IMR-90 (cell line): Measurements from ENCODE around the gene SECISBP2. TPM values are rescaled to one million over a fixed set of nuclear protein-coding genes. Genes with fewer than 3 reads are reported as not detected.

Experiments used
- ATAC-seq: fragments of 200-7000 bp; cut with Tn5 transposase; 2 replicates; pipeline ENCODE4 v1.9.1; 2020; ENCODE audit warnings: low read depth, mild to moderate bottlenecking, moderate library complexity
- BruUV-seq: library from RNA; stranded (reverse); fragments of 400-500 nt; replicated peaks from 2 replicates; lab custom pipeline; 2021; lab: Mats Ljungman, UMichigan
- CTCF ChIA-PET: fragments of 300-600 bp; formaldehyde crosslinking; extraction: SDS; loops from one replicate; lab custom pipeline; 2021; ENCODE audit warnings: antibody characterized with exemption; lab: Yijun Ruan, JAX
- POLR2A ChIA-PET: fragments of 300-600 bp; sonication (Branson Sonifier 250); formaldehyde crosslinking; loops from one replicate; lab custom pipeline; 2022; ENCODE audit warnings: antibody characterized with exemption; ENCODE audit not compliant: unreplicated experiment; lab: Charles Lee
- DNase-seq: peaks from one replicate; pipeline ENCODE4 v3.0.0; 2013
- H2AFZ ChIP-seq: replicated peaks from 2 replicates; pipeline ENCODE3; 2013; ENCODE audit warnings: low read length, mild to moderate bottlenecking; ENCODE audit not compliant: poor library complexity
- H2AK5ac ChIP-seq: 2 replicates; pipeline ENCODE4 v1.6.1; 2013; ENCODE audit warnings: low read depth, low read length, inconsistent platforms
- H2AK9ac ChIP-seq: replicated peaks from 2 replicates; pipeline ENCODE3; 2013; ENCODE audit warnings: mild to moderate bottlenecking, low read depth, low read length, moderate library complexity; ENCODE audit not compliant: poor library complexity
- H2BK120ac ChIP-seq: 2 replicates; pipeline ENCODE4 v1.6.1; 2013; ENCODE audit warnings: low read depth, low read length, inconsistent platforms
- H2BK15ac ChIP-seq: 3 replicates; pipeline ENCODE4 v1.6.1; 2013; ENCODE audit warnings: low read depth, low read length, inconsistent platforms
- H2BK20ac ChIP-seq: 2 replicates; pipeline ENCODE4 v1.6.1; 2013; ENCODE audit warnings: low read depth, mild to moderate bottlenecking, inconsistent platforms, low read length, moderate library complexity
- H2BK5ac ChIP-seq: 2 replicates; pipeline ENCODE4 v1.6.1; 2013; ENCODE audit warnings: mild to moderate bottlenecking, low read depth, low read length, inconsistent platforms; ENCODE audit not compliant: poor library complexity, severe bottlenecking
- H3K14ac ChIP-seq: replicated peaks from 2 replicates; pipeline ENCODE4 v1.6.1; 2013; ENCODE audit warnings: low read depth, low read length, inconsistent platforms
- H3K18ac ChIP-seq: 2 replicates; pipeline ENCODE4 v1.6.1; 2013; ENCODE audit warnings: low read depth, low read length, control low read depth
- H3K23ac ChIP-seq: 2 replicates; pipeline ENCODE4 v1.6.1; 2013; ENCODE audit warnings: low read depth, low read length, inconsistent platforms
- H3K27ac ChIP-seq: 2 replicates; pipeline ENCODE4 v1.5.1; 2013; ENCODE audit warnings: mild to moderate bottlenecking, control low read depth, low read length; ENCODE audit not compliant: insufficient read depth
- H3K27me3 ChIP-seq: 2 replicates; pipeline ENCODE4 v1.6.1; 2013; ENCODE audit warnings: low read length; ENCODE audit not compliant: control insufficient read depth, insufficient read depth
- H3K36me3 ChIP-seq: 2 replicates; pipeline ENCODE4 v1.6.1; 2013; ENCODE audit warnings: low read length, mixed read lengths; ENCODE audit not compliant: control insufficient read depth, insufficient read depth
- H3K4ac ChIP-seq: 2 replicates; pipeline ENCODE4 v1.6.1; 2013; ENCODE audit warnings: low read depth, low read length, inconsistent platforms
- H3K4me1 ChIP-seq: 2 replicates; pipeline ENCODE4 v1.6.1; 2013; ENCODE audit warnings: low read length, mixed read lengths; ENCODE audit not compliant: control insufficient read depth, insufficient read depth
- H3K4me2 ChIP-seq: 2 replicates; pipeline ENCODE4 v1.6.1; 2013; ENCODE audit warnings: low read depth, mild to moderate bottlenecking, control low read depth, low read length, moderate library complexity
- H3K4me3 ChIP-seq: 2 replicates; pipeline ENCODE4 v1.5.1; 2013; ENCODE audit warnings: low read depth, mild to moderate bottlenecking, control low read depth, low read length, moderate library complexity; ENCODE audit not compliant: insufficient read depth
- H3K56ac ChIP-seq: 2 replicates; pipeline ENCODE4 v1.6.1; 2013; ENCODE audit warnings: low read length, inconsistent platforms; ENCODE audit not compliant: insufficient read depth; ENCODE audit errors: extremely low read depth
- H3K79me1 ChIP-seq, 2 experiments: 2 replicates each; pipeline ENCODE4 v1.6.1; 2013; ENCODE audit warnings: low read length in 2 of 2, inconsistent platforms in 1 of 2, low read depth in 1 of 2
- H3K9ac ChIP-seq: 2 replicates; pipeline ENCODE4 v1.6.1; 2013; ENCODE audit warnings: low read depth, low read length, control low read depth
- H3K9me1 ChIP-seq: 2 replicates; pipeline ENCODE4 v1.6.1; 2013; ENCODE audit warnings: low read length, inconsistent platforms; ENCODE audit not compliant: insufficient read depth
- H3K9me3 ChIP-seq: 2 replicates; pipeline ENCODE4 v1.6.1; 2013; ENCODE audit warnings: low read length; ENCODE audit not compliant: control insufficient read depth, insufficient read depth
- H4K20me1 ChIP-seq: 2 replicates; pipeline ENCODE4 v1.6.1; 2013; ENCODE audit warnings: low read length, inconsistent platforms; ENCODE audit not compliant: insufficient read depth
- H4K5ac ChIP-seq: 2 replicates; pipeline ENCODE4 v1.6.1; 2013; ENCODE audit warnings: mild to moderate bottlenecking, low read depth, low read length, control low read depth
- H4K8ac ChIP-seq, 2 experiments: 2 replicates each; pipeline ENCODE4 v1.6.1; 2013; ENCODE audit warnings: low read depth in 2 of 2, low read length in 2 of 2, control low read depth in 1 of 2, inconsistent platforms in 1 of 2
- H4K91ac ChIP-seq: 2 replicates; pipeline ENCODE4 v1.6.1; 2013; ENCODE audit warnings: low read depth, low read length, inconsistent platforms; ENCODE audit not compliant: insufficient read depth
- BHLHE40 ChIP-seq: fragments of 150-350 bp; IDR thresholded peaks from 2 replicates; pipeline ENCODE4 v1.6.1; 2016; ENCODE audit warnings: mild to moderate bottlenecking, low read depth, low read length
- CEBPB ChIP-seq: IDR thresholded peaks from 2 replicates; pipeline ENCODE4 v1.6.1; 2012; ENCODE audit warnings: low read depth, low read length, improper control_type of control experiment
- CHD1 ChIP-seq: IDR thresholded peaks from 2 replicates; pipeline ENCODE4 v1.6.1; 2012; ENCODE audit warnings: low read depth, low read length, improper control_type of control experiment
- CTCF ChIP-seq: conservative IDR thresholded peaks from 2 replicates; pipeline ENCODE4 v1.5.1; 2012; ENCODE audit warnings: mild to moderate bottlenecking, low read depth, low read length, improper control_type of control experiment
- FOS ChIP-seq: fragments of 150-350 bp; IDR thresholded peaks from 2 replicates; pipeline ENCODE4 v1.6.1; 2016; ENCODE audit warnings: low read depth, low read length
- MAFK ChIP-seq: IDR thresholded peaks from 2 replicates; pipeline ENCODE4 v1.6.1; 2012; ENCODE audit warnings: low read depth, low read length, improper control_type of control experiment
- MAZ ChIP-seq: IDR thresholded peaks from 2 replicates; pipeline ENCODE4 v1.6.1; 2012; ENCODE audit warnings: low read depth, mild to moderate bottlenecking, low read length, improper control_type of control experiment, moderate library complexity, borderline replicate concordance
- MXI1 ChIP-seq: IDR thresholded peaks from 2 replicates; pipeline ENCODE4 v1.6.1; 2012; ENCODE audit warnings: low read depth, mild to moderate bottlenecking, low read length, moderate library complexity, borderline replicate concordance
- NFE2L2 ChIP-seq: fragments of 150-350 bp; IDR thresholded peaks from 2 replicates; pipeline ENCODE4 v1.6.1; 2016; ENCODE audit warnings: low read depth, mild to moderate bottlenecking, low read length
- POLR2A ChIP-seq: IDR thresholded peaks from 2 replicates; pipeline ENCODE4 v1.6.1; 2012; ENCODE audit warnings: mild to moderate bottlenecking, low read depth, low read length
- RAD21 ChIP-seq: IDR thresholded peaks from 2 replicates; pipeline ENCODE4 v1.6.1; 2012; ENCODE audit warnings: low read length, improper control_type of control experiment
- RCOR1 ChIP-seq: IDR thresholded peaks from 2 replicates; pipeline ENCODE4 v1.6.1; 2012; ENCODE audit warnings: mild to moderate bottlenecking, low read length, improper control_type of control experiment; ENCODE audit not compliant: insufficient replicate concordance
- RFX5 ChIP-seq: IDR thresholded peaks from 2 replicates; pipeline ENCODE4 v1.8.0; 2012; ENCODE audit warnings: low read depth, mild to moderate bottlenecking, low read length, moderate library complexity
- SMC3 ChIP-seq: fragments of 150-350 bp; IDR thresholded peaks from 2 replicates; pipeline ENCODE4 v1.6.1; 2016; ENCODE audit warnings: low read depth, mild to moderate bottlenecking, antibody characterized with exemption, low read length, moderate library complexity
- dilution Hi-C: fragments of 300-500 bp; cut with HindIII; formaldehyde crosslinking; loops from one replicate; pipeline ENCODE4 v1.14.3; 2018; ENCODE audit warnings: low sequenced_read_pairs; ENCODE audit not compliant: unreplicated experiment
- in situ Hi-C: fragments of 300-500 bp; cut with MboI; formaldehyde crosslinking; loops from 3 replicates; pipeline ENCODE4 v1.14.3; 2019; ENCODE audit warnings: low sequenced_read_pairs, inconsistent platforms, mixed read lengths
- intact Hi-C: fragments of 100-400 bp; cut with micrococcal nuclease; formaldehyde crosslinking; loops from 2 replicates; pipeline ENCODE4 v1.10.0; 2022
- polyA plus RNA-seq, 3 experiments: library from polyadenylated mRNA; depleted of rRNA; stranded (reverse); fragments of >200 nt; gene quantifications; 2 replicates each; pipeline ENCODE4 v1.2.3, GENCODE V29; 2012; ENCODE audit warnings: low replicate concordance in 1 of 3
- total RNA-seq: library from RNA; depleted of rRNA; stranded (reverse); fragments of >200 nt; gene quantifications from 2 replicates; pipeline ENCODE4 v1.2.3, GENCODE V29; 2012
- TF ChIP-seq, protein P1 (sequence below): fragments of 150-350 bp; IDR thresholded peaks from 2 replicates; pipeline ENCODE4 v1.6.1; 2016; ENCODE audit warnings: low read depth, mild to moderate bottlenecking, low read length, moderate library complexity, borderline replicate concordance
- TF ChIP-seq, protein P2 (sequence below): fragments of 150-350 bp; IDR thresholded peaks from 2 replicates; pipeline ENCODE4 v1.6.1; 2017; ENCODE audit warnings: mild to moderate bottlenecking, antibody characterized with exemption, low read length, low read depth

The SECISBP2 gene
- total and polyA plus RNA-seq, 2 of the 4 experiments (the other 2 are of a cell fraction): 16.4 to 18.8 TPM

DNA sequence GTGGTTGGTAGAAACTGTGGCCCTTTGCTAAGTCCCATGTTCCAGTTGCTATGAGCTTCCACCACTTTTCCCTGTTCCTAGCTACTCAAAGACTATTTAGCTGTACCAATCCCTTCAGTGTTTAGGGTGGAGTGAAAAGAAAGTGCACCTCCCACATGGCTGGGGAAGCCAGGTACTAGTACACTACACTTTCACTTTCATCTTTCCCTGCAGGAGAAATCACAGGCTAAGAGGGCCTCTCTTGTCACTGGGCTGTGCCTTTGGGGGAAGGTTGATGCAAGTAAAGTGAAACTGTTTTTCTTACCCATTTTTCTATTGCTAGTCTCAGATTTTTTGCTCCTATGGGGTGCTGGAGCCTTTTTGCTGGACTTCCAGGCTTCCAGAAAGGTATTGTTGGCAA lies 40.8 kb upstream of the SECISBP2 start:
- Histone ChIP-seq H3K4ac (peak overlapping the region; percentile 64; the same call in 1 of the 2 replicates), H3K4me1 (peaks cover 7% of the 10 kb centered on the region; the same call in 1 of the 2 replicates), H2AK9ac (no peak overlapping the region), H2BK120ac (peak overlapping the region; percentile 61; the same call in 1 of the 2 replicates), H2AK5ac (peak overlapping the region; percentile 35; the same call in 1 of the 2 replicates), H4K8ac (no peak overlapping the region), H3K27ac (no peak overlapping the region), H2BK15ac (peak overlapping the region; percentile 79; the same call in 1 of the 3 replicates), H2BK20ac (peak overlapping the region; percentile 52; the same call in 1 of the 2 replicates), H3K9me3 (peaks cover 9% of the 10 kb centered on the region), H3K27me3 (no peaks in the 10 kb centered on the region), H4K91ac (peak overlapping the region; percentile 38; the same call in 1 of the 2 replicates), H3K18ac (peak overlapping the region; percentile 49; the same call in 1 of the 2 replicates), H3K36me3 (no peaks in the 10 kb centered on the region), H3K56ac (no peak overlapping the region), H3K23ac (peak overlapping the region; percentile 3; the same call in 1 of the 2 replicates), H3K9ac (no peak overlapping the region), H3K79me1 (no peaks in the 10 kb centered on the region), H4K5ac (peak overlapping the region; percentile 53; the same call in 1 of the 2 replicates), H3K4me3 (no peak overlapping the region), H2AFZ (peak overlapping the region; percentile 72), H3K14ac (peak overlapping the region; percentile 31; the same call in 1 of the 2 replicates), H3K9me1 (no peaks in the 10 kb centered on the region), H4K20me1 (no peaks in the 10 kb centered on the region), H3K4me2 (peak overlapping the region; percentile 42), H2BK5ac (peak overlapping the region; percentile 34)
- CTCF ChIA-PET: no interaction called here
- peak; percentile 11; the same call in 1 of the 2 replicates for ATAC-seq
- intact Hi-C loops: loop anchor here (5.0 to 10.0 kb wide), 2 partner anchors 255 to 683 kb away; no protein-coding TSS in a partner anchor
- dilution Hi-C loops: no loop called here
- TF ChIP-seq FOS: no peak
- TF ChIP-seq SMC3: no peak
- TF ChIP-seq MAFK: no peak
- TF ChIP-seq, protein P1, sequence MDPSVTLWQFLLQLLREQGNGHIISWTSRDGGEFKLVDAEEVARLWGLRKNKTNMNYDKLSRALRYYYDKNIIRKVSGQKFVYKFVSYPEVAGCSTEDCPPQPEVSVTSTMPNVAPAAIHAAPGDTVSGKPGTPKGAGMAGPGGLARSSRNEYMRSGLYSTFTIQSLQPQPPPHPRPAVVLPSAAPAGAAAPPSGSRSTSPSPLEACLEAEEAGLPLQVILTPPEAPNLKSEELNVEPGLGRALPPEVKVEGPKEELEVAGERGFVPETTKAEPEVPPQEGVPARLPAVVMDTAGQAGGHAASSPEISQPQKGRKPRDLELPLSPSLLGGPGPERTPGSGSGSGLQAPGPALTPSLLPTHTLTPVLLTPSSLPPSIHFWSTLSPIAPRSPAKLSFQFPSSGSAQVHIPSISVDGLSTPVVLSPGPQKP: no peak
- TF ChIP-seq, protein P2, sequence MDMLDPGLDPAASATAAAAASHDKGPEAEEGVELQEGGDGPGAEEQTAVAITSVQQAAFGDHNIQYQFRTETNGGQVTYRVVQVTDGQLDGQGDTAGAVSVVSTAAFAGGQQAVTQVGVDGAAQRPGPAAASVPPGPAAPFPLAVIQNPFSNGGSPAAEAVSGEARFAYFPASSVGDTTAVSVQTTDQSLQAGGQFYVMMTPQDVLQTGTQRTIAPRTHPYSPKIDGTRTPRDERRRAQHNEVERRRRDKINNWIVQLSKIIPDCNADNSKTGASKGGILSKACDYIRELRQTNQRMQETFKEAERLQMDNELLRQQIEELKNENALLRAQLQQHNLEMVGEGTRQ: no peak
- TF ChIP-seq POLR2A: no peak
- no peak for TF ChIP-seq CHD1
- no peak for TF ChIP-seq CTCF
- no peak for TF ChIP-seq CEBPB
- no peak for TF ChIP-seq NFE2L2
- TF ChIP-seq MXI1: no peak
- TF ChIP-seq RAD21: no peak
- TF ChIP-seq MAZ: no peak
- TF ChIP-seq BHLHE40: no peak
- no peak for TF ChIP-seq RCOR1
- TF ChIP-seq RFX5: no peak
- DNase-seq: peak; percentile 49
- in situ Hi-C loops: loop anchor here (10.0 kb wide), 1 partner anchor 683 kb away; no protein-coding TSS in a partner anchor
- POLR2A ChIA-PET: no interaction called here
- no TSS peak for BruUV-seq
